ENCODE results near the gene DYNC2H1.

Gene DYNC2H1

GRCh38 chr11:103471546-103471945, 362.3 kb downstream of the DYNC2H1 start:
- DNase-seq = no peak

- DNase-seq = no peak
Observed at GRCh38 chr11:103476874-103477273, 367.6 kb downstream of the DYNC2H1 start.

GRCh38 chr11:103480421-103480820, 371.2 kb downstream of the DYNC2H1 start:
- DNase-seq = no peak

- DNase-seq = no peak
Observed at GRCh38 chr11:103483996-103484395, 374.8 kb downstream of the DYNC2H1 start.

GRCh38 chr11:103484545-103484944, 375.3 kb downstream of the DYNC2H1 start:
- no peak for DNase-seq

GRCh38 chr11:103486604-103487003, 377.4 kb downstream of the DYNC2H1 start:
- no peak for DNase-seq

- DNase-seq = no peak
Observed at GRCh38 chr11:103487113-103487512, 377.9 kb downstream of the DYNC2H1 start.

- DNase-seq = no peak
Observed at GRCh38 chr11:103488031-103488461, 378.8 kb downstream of the DYNC2H1 start.

- DNase-seq = no peak
Observed at GRCh38 chr11:103488579-103488978, 379.4 kb downstream of the DYNC2H1 start.

GRCh38 chr11:103491777-103492176, 382.6 kb downstream of the DYNC2H1 start:
- no peak for DNase-seq

- DNase-seq = no peak
Observed at GRCh38 chr11:103494491-103494890, 385.3 kb downstream of the DYNC2H1 start.

- no peak for DNase-seq
Observed at GRCh38 chr11:103497268-103497667, 388.0 kb downstream of the DYNC2H1 start.

- DNase-seq = no peak
Observed at GRCh38 chr11:103499710-103500340, 390.6 kb downstream of the DYNC2H1 start.

GRCh38 chr11:103515283-103515682, 406.1 kb downstream of the DYNC2H1 start:
- no peak for DNase-seq

- DNase-seq = no peak
Observed at GRCh38 chr11:103520792-103521191, 411.6 kb downstream of the DYNC2H1 start.

- DNase-seq = no peak
Observed at GRCh38 chr11:103525069-103525468, 415.8 kb downstream of the DYNC2H1 start.

GRCh38 chr11:103528046-103528445, 418.8 kb downstream of the DYNC2H1 start:
- no peak for DNase-seq

- DNase-seq = no peak
Observed at GRCh38 chr11:103528596-103528995, 419.4 kb downstream of the DYNC2H1 start.

GRCh38 chr11:103529181-103529684, 420.0 kb downstream of the DYNC2H1 start:
- no peak for DNase-seq

All from CD4-positive, alpha-beta T cell treated with Interferon alpha-2 for 1 hour (primary cell).